Neural crest cell (in vitro differentiated cells): ENCODE measurements around the gene RPL28. TPM values are rescaled to one million over a fixed set of nuclear protein-coding genes. Genes with fewer than 3 reads are reported as not detected.

Experiments
- DNase-seq: peaks from one replicate; pipeline ENCODE4 v3.0.0; 2021; ENCODE audit warnings: low read depth, mixed read lengths, low spot score
- H3K27ac Mint-ChIP-seq: one replicate; pipeline ENCODE4 v1.8.0; 2021; ENCODE audit warnings: mild to moderate bottlenecking, mixed read lengths; ENCODE audit not compliant: unreplicated experiment
- H3K27me3 Mint-ChIP-seq: 2 replicates; pipeline ENCODE4 v1.8.0; 2021; ENCODE audit warnings: low read depth, mild to moderate bottlenecking, mixed read lengths
- H3K36me3 Mint-ChIP-seq: 2 replicates; pipeline ENCODE4 v1.8.0; 2021; ENCODE audit warnings: low read depth, mild to moderate bottlenecking, mixed read lengths
- H3K4me1 Mint-ChIP-seq: 2 replicates; pipeline ENCODE4 v1.8.0; 2021; ENCODE audit warnings: mixed read lengths
- H3K4me3 Mint-ChIP-seq: one replicate; pipeline ENCODE4 v1.8.0; 2021; ENCODE audit warnings: mild to moderate bottlenecking, mixed read lengths
- H3K9me3 Mint-ChIP-seq: 2 replicates; pipeline ENCODE4 v1.8.0; 2021; ENCODE audit warnings: mixed read lengths
- CTCF ChIP-seq: fragments of 200-600 bp; sonication (generic); conservative IDR thresholded peaks from 2 replicates; pipeline ENCODE4 v1.5.0; 2021; ENCODE audit warnings: antibody characterized with exemption, mild to moderate bottlenecking
- total RNA-seq: library from RNA; stranded (reverse); gene quantifications from 2 replicates; pipeline ENCODE4 v1.2.1, GENCODE V29; 2021

RPL28 gene
- total RNA-seq, 1 donor from 2014 or later, result 1,888 TPM

- peaks cover 5% of the 10 kb centered on the region for H3K36me3 Mint-ChIP-seq
- TF ChIP-seq CTCF, result no peak
- H3K27ac Mint-ChIP-seq, result no peak overlapping the region
- no peaks in the 10 kb centered on the region for H3K9me3 Mint-ChIP-seq
- H3K4me1 Mint-ChIP-seq, result peaks cover 26% of the 10 kb centered on the region
- no peak for DNase-seq
- peak overlapping the region; percentile 78 for H3K4me3 Mint-ChIP-seq
- peaks cover 31% of the 10 kb centered on the region for H3K27me3 Mint-ChIP-seq
Observed at GRCh38 chr19:55382013-55382412, 3.7 kb upstream of the RPL28 start.

GRCh38 chr19:55382522-55383054 lies 3.1 kb upstream of the RPL28 start:
- no peak for TF ChIP-seq CTCF
- no peak for DNase-seq
- peaks cover 27% of the 10 kb centered on the region for H3K27me3 Mint-ChIP-seq
- H3K36me3 Mint-ChIP-seq, result peaks cover 5% of the 10 kb centered on the region
- no peak overlapping the region for H3K27ac Mint-ChIP-seq
- no peaks in the 10 kb centered on the region for H3K9me3 Mint-ChIP-seq
- peaks cover 32% of the 10 kb centered on the region for H3K4me1 Mint-ChIP-seq
- H3K4me3 Mint-ChIP-seq, result peak overlapping the region; percentile 78

- no peak for DNase-seq
- Mint-ChIP-seq H3K4me3 (peak overlapping the region; percentile 74), H3K36me3 (peaks cover 5% of the 10 kb centered on the region), H3K27ac (peak overlapping the region; percentile 87), H3K9me3 (no peaks in the 10 kb centered on the region), H3K4me1 (peaks cover 36% of the 10 kb centered on the region), H3K27me3 (peaks cover 19% of the 10 kb centered on the region)
- peak; percentile 20 for TF ChIP-seq CTCF
Observed at GRCh38 chr19:55383279-55384130, 2.2 kb upstream of the RPL28 start.

- no peak for TF ChIP-seq CTCF
- Mint-ChIP-seq H3K4me1 (peaks cover 41% of the 10 kb centered on the region), H3K27me3 (peaks cover 11% of the 10 kb centered on the region), H3K27ac (peak within 1 kb of the TSS; percentile 99), H3K9me3 (no peaks in the 10 kb centered on the region), H3K4me3 (peak within 1 kb of the TSS; percentile 100), H3K36me3 (peaks cover 5% of the 10 kb centered on the region)
- DNase-seq, result no peak
Observed at GRCh38 chr19:55384131-55384919, 1.4 kb upstream of the RPL28 start, which contains the start of gene TMEM238. Gene TMEM238, minus strand, starts transcription at chr19:55384292. Its CDS starts 33 bp downstream, at chr19:55384259.

GRCh38 chr19:55384920-55385723 lies 610 bp upstream of the RPL28 start:
- H3K4me3 Mint-ChIP-seq, result peak overlapping the region; percentile 100
- TF ChIP-seq CTCF, result no peak
- H3K9me3 Mint-ChIP-seq, result no peaks in the 10 kb centered on the region
- H3K27ac Mint-ChIP-seq, result peak overlapping the region; percentile 99
- peaks cover 48% of the 10 kb centered on the region for H3K4me1 Mint-ChIP-seq
- H3K27me3 Mint-ChIP-seq, result peaks cover 8% of the 10 kb centered on the region
- peak; percentile 93 for DNase-seq
- H3K36me3 Mint-ChIP-seq, result peaks cover 10% of the 10 kb centered on the region
